Transverse colon (tissue), 4 donors: ENCODE measurements around the gene SIRT5. TPM values are rescaled to one million over a fixed set of nuclear protein-coding genes. Genes with fewer than 3 reads are reported as not detected.

Source experiments
- DNase-seq: peaks from one replicate; pipeline ENCODE4 v3.0.0-alpha.2; 2019
- H3K27ac ChIP-seq, 4 donors: fragments of 200-600 bp; sonication (generic); 2 replicates each; pipeline ENCODE4 v1.5.1; 2016 to 2018; ENCODE audit warnings: inconsistent platforms in 4 of 4
- H3K27me3 ChIP-seq: fragments of 200-600 bp; sonication (generic); 2 replicates; pipeline ENCODE4 v1.5.1; 2017; ENCODE audit warnings: inconsistent platforms
- H3K36me3 ChIP-seq, 4 donors: fragments of 200-600 bp; sonication (generic); 2 replicates each; pipeline ENCODE4 v1.5.1; 2017 to 2019; ENCODE audit warnings: inconsistent platforms in 4 of 4
- H3K4me1 ChIP-seq, 4 donors: fragments of 200-600 bp; sonication (generic); 2 replicates each; pipeline ENCODE4 v1.5.1; 2017 to 2020; ENCODE audit warnings: inconsistent platforms in 4 of 4
- H3K4me3 ChIP-seq, 4 donors: fragments of 200-600 bp; sonication (generic); 1 replicate in 1 of 4; 2 replicates in 3 of 4; pipeline versions ENCODE4 v1.5.1 to v1.6.1; 2017 to 2019; ENCODE audit warnings: inconsistent platforms in 4 of 4
- H3K9me3 ChIP-seq, 2 donors: fragments of 200-600 bp; sonication (generic); 2 replicates each; pipeline ENCODE4 v1.5.1; 2017 to 2019; ENCODE audit warnings: inconsistent platforms in 2 of 2
- EP300 ChIP-seq: sonication (generic); formaldehyde crosslinking; IDR thresholded peaks from one replicate; pipeline ENCODE4 v1.6.1; 2017; ENCODE audit warnings: antibody characterized with exemption, low read depth
- POLR2A ChIP-seq: fragments of 450-650 bp; IDR thresholded peaks from one replicate; pipeline ENCODE4 v1.6.1; 2016; ENCODE audit warnings: antibody characterized with exemption, mild to moderate bottlenecking, moderate library complexity
- POLR2AphosphoS5 ChIP-seq, 3 donors: sonication (generic); formaldehyde crosslinking; IDR thresholded peaks; one replicate each; pipeline ENCODE4 v1.6.1; 2016; ENCODE audit warnings: antibody characterized with exemption in 3 of 3
- WGBS, 2 donors: methylation state at CpG; one replicate each; pipeline ENCODE4 v1.1.5; 2018; ENCODE audit warnings: low coverage in 1 of 2; 5-methylcytosine and 5-hydroxymethylcytosine counted together
- in situ Hi-C, 4 donors: fragments of 200-750 bp; cut with MboI; loops; one replicate each; pipeline versions ENCODE4 v1.15.0 to v1.15.1; 2017; ENCODE audit warnings: low sequenced_read_pairs in 3 of 4, low pct_ligation_motif_present in 1 of 4, low pct_unique_long_range_greater_than_20kb in 1 of 4
- intact Hi-C: fragments of 100-400 bp; cut with DNase I; formaldehyde crosslinking; loops from one replicate; pipeline ENCODE4 v1.15.1; 2023; ENCODE audit warnings: low total_unique reads
- total RNA-seq, 4 donors: library from RNA; depleted of rRNA; stranded (reverse); fragments of >200 nt; gene quantifications; one replicate each; pipeline ENCODE4 v1.1.0, GENCODE V29; 2016
- TF ChIP-seq, protein P1 (sequence below), 5 experiments: fragments of 200-600 bp in 3 of 5; fragments of 450-650 bp in 2 of 5; sonication (generic) in 3 of 5; IDR thresholded peaks; 1 replicate in 2 of 5; 2 replicates in 3 of 5; pipeline ENCODE4 v1.5.1; 2016 to 2017; ENCODE audit warnings: antibody characterized with exemption in 5 of 5, inconsistent platforms in 3 of 5, mild to moderate bottlenecking in 2 of 5, moderate library complexity in 1 of 5

The SIRT5 gene
- total RNA-seq, 4 donors from 2014 or later = 10.1 to 21.0 (median 13.9) TPM

DNA sequence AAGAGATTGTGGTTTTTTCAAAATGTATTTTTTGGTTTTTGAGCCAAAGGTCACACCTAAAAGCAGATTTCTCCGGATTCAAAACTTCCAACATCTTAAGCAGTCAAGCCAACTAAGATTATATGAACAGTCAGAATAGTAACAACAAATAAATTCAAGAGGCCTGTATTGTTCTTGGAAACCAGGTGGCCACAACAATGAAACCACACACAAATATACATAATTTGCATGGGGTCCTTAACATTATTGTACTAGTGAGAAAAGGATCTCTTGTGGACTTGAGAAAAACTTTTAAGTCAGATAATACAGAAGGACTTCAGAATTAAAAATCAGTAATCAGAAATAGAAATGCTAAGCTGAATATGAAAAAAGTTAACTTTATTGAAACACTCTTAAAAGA lies 81.3 kb downstream of the SIRT5 start:
- Histone ChIP-seq H3K27ac (no peak overlapping the region), H3K4me1 (peaks cover 0 to 21% (median under 1%) of the 10 kb centered on the region in 4 donors), H3K4me3 (no peak overlapping the region), H3K36me3 (peaks cover 0 to 21% (median under 1%) of the 10 kb centered on the region in 4 donors), H3K27me3 (no peaks in the 10 kb centered on the region), H3K9me3 (no peaks in the 10 kb centered on the region)
- in situ Hi-C loops = no loop called here
- intact Hi-C loops = no loop called here
- TF ChIP-seq EP300 = no peak
- no peak for TF ChIP-seq POLR2A
- no peak for TF ChIP-seq POLR2AphosphoS5 (IDR thresholded peaks at IDR 0.05)
- TF ChIP-seq, protein P1, sequence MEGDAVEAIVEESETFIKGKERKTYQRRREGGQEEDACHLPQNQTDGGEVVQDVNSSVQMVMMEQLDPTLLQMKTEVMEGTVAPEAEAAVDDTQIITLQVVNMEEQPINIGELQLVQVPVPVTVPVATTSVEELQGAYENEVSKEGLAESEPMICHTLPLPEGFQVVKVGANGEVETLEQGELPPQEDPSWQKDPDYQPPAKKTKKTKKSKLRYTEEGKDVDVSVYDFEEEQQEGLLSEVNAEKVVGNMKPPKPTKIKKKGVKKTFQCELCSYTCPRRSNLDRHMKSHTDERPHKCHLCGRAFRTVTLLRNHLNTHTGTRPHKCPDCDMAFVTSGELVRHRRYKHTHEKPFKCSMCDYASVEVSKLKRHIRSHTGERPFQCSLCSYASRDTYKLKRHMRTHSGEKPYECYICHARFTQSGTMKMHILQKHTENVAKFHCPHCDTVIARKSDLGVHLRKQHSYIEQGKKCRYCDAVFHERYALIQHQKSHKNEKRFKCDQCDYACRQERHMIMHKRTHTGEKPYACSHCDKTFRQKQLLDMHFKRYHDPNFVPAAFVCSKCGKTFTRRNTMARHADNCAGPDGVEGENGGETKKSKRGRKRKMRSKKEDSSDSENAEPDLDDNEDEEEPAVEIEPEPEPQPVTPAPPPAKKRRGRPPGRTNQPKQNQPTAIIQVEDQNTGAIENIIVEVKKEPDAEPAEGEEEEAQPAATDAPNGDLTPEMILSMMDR (IDR thresholded peaks at IDR 0.05) = no peak
- 88 to 91% methylated on average over 1 of the region's 1 CpG for WGBS, 2 donors
- no peak for DNase-seq

DNA sequence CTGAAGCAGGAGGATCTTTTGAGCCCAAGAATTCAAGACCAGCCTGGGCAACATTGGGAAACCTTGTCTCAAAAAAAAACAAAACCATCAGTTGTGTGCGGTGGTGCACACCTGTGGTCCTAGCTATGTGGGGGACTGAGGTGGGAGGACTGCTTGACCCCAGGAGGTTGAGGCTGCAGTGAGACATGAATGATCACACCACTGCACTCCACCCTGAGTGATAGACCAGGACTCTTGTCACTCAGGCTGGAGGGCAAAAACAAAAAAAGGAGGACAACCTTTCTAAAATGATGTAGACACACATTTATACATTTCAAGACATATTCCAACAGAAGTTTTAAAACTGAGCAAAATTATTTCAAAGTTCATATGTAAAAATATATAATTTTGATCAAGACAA lies 85.9 kb downstream of the SIRT5 start:
- in situ Hi-C loops = no loop called here

DNA sequence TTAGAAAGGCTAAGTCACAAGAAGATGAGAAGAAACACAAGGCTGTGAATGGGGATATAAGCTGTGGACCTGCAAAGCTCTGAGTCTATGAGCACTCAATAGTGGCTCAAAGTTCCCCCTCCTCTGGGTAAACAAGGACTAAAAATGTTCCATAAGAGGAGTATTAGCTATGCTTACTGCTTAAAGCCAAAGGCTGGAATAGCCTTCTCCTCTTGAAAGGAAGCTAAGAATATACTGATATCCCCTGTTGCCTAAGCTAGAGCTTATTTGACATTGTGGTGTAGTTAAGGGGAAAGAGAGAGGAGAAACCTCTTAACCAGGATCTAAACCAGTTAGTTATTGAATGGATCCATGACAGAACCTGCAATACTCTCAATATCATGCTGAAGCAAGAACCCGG lies 86.5 kb downstream of the SIRT5 start:
- DNase-seq = no peak
- in situ Hi-C loops (no loop called here), intact Hi-C loops (no loop called here)
- WGBS, 2 donors = 100% methylated on average over 1 of the region's 1 CpG
- H3K27me3 ChIP-seq = no peaks in the 10 kb centered on the region
- no peak overlapping the region for H3K4me3 ChIP-seq
- TF ChIP-seq, protein P1 (IDR thresholded peaks at IDR 0.05) = no peak
- no peak for TF ChIP-seq EP300
- no peak for TF ChIP-seq POLR2AphosphoS5 (IDR thresholded peaks at IDR 0.05)
- no peak for TF ChIP-seq POLR2A
- H3K27ac ChIP-seq = no peak overlapping the region
- no peaks in the 10 kb centered on the region for H3K36me3 ChIP-seq
- H3K9me3 ChIP-seq = no peaks in the 10 kb centered on the region
- H3K4me1 ChIP-seq = peaks cover 9 to 62% (median 21%) of the 10 kb centered on the region in 4 donors

More for the DNA sequence above, 85.9 kb downstream of the SIRT5 start:
- no peak for DNase-seq
- Histone ChIP-seq H3K27ac (no peak overlapping the region), H3K4me3 (no peak overlapping the region), H3K36me3 (peaks cover 0 to 6% (median 0%) of the 10 kb centered on the region in 4 donors), H3K4me1 (peaks cover 9 to 56% (median 19%) of the 10 kb centered on the region in 4 donors), H3K9me3 (no peaks in the 10 kb centered on the region), H3K27me3 (no peaks in the 10 kb centered on the region)
- WGBS, 2 donors = 87 to 100% methylated on average over 1 of the region's 1 CpG
- TF ChIP-seq, protein P1 (IDR thresholded peaks at IDR 0.05) = no peak
- TF ChIP-seq EP300 = no peak
- intact Hi-C loops = no loop called here

DNA sequence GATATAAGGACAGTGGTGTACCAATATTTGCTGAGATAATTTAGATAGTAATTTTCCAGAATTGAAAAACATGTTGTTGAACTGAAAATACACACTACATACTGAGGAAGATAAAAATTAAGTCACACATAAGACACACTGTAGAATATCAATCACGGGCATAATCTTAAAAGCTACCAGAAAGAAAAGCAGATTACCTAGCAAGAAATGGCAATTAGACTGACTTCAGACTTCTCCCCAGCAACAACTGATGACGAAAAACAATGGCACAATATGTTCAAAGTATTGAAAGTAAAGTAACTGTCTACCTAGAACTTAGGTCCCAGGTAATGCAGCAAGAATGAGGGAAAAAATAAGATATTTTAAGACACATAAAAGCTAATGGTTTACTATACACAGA lies 87.2 kb downstream of the SIRT5 start:
- Histone ChIP-seq H3K4me1 (peaks cover 9 to 67% (median 22%) of the 10 kb centered on the region in 4 donors), H3K27ac (no peak overlapping the region), H3K9me3 (no peaks in the 10 kb centered on the region), H3K36me3 (no peaks in the 10 kb centered on the region), H3K27me3 (no peaks in the 10 kb centered on the region), H3K4me3 (no peak overlapping the region)
- DNase-seq = no peak
- WGBS, 2 donors = 75 to 96% methylated on average over 2 of the region's 2 CpGs
- intact Hi-C loops = no loop called here
- no peak for TF ChIP-seq EP300
- TF ChIP-seq POLR2A = no peak
- no peak for TF ChIP-seq POLR2AphosphoS5 (IDR thresholded peaks at IDR 0.05)
- TF ChIP-seq, protein P1 (IDR thresholded peaks at IDR 0.05) = no peak
- in situ Hi-C loops = no loop called here
